ENCODE results near the gene DYNC2LI1. TPM values are rescaled to one million over a fixed set of nuclear protein-coding genes. Genes with fewer than 3 reads are reported as not detected.

The DYNC2LI1 gene
- total RNA-seq, 1 donor from 2014 or later: 22.7 TPM

DNA sequence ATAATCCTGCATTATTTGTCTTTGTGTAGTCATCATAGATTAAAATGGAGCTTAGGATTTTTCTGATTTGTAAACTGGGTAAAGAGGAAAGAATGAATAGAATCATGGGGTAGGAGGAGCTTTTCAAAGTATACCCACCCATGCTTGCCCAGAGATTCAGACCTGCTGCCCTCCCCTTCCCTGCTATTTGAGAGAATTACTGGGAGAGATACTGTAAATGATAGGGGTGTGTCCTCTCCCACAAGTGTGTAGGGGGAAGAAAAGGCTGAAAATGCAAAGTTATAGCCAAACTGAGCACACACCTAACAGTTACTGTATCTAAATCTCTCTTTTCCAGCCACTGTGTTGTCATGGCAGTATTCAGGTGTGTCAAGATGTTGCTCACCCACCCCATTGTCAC is 21.5 kb upstream of the DYNC2LI1 start:
- H3K4me3 ChIP-seq: no peak overlapping the region
- no peaks in the 10 kb centered on the region for H3K27me3 ChIP-seq (ENCODE audit: low read depth)
- TF ChIP-seq, protein P1, sequence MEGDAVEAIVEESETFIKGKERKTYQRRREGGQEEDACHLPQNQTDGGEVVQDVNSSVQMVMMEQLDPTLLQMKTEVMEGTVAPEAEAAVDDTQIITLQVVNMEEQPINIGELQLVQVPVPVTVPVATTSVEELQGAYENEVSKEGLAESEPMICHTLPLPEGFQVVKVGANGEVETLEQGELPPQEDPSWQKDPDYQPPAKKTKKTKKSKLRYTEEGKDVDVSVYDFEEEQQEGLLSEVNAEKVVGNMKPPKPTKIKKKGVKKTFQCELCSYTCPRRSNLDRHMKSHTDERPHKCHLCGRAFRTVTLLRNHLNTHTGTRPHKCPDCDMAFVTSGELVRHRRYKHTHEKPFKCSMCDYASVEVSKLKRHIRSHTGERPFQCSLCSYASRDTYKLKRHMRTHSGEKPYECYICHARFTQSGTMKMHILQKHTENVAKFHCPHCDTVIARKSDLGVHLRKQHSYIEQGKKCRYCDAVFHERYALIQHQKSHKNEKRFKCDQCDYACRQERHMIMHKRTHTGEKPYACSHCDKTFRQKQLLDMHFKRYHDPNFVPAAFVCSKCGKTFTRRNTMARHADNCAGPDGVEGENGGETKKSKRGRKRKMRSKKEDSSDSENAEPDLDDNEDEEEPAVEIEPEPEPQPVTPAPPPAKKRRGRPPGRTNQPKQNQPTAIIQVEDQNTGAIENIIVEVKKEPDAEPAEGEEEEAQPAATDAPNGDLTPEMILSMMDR (IDR thresholded peaks at IDR 0.05): no peak
- ATAC-seq (no peak), DNase-seq (no peak)
- intact Hi-C loops (cut with DNase I): no loop called here
- H3K36me3 ChIP-seq: no peaks in the 10 kb centered on the region
- H3K4me1 ChIP-seq: no peaks in the 10 kb centered on the region
- no peak overlapping the region for H3K27ac ChIP-seq
- H3K9me3 ChIP-seq: no peaks in the 10 kb centered on the region

DNA sequence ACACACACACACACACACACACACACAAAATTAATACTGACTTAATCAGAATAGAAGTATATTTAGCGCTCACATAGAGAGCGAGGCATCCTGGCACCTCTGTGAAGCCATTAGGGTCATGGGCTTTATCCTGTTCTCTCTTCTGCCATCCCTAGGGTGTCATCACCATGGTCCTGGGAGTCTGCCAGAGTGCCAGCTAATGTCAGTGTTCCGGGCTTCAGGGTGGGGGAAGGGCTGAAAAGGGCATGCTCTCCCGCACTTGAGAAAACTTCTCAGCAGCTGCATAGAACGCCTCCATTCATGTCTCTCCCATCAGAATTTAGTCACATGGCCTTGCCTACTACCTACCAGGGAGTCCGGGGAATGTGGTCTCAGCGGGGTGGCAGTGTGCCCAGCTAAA is 19.7 kb upstream of the DYNC2LI1 start:
- ATAC-seq (no peak), DNase-seq (no peak)
- intact Hi-C loops (cut with DNase I): no loop called here
- H3K4me1 ChIP-seq: no peaks in the 10 kb centered on the region
- no peaks in the 10 kb centered on the region for H3K36me3 ChIP-seq
- no peak overlapping the region for H3K27ac ChIP-seq
- TF ChIP-seq, protein P1 (IDR thresholded peaks at IDR 0.05): no peak
- H3K9me3 ChIP-seq: no peaks in the 10 kb centered on the region
- H3K4me3 ChIP-seq: no peak overlapping the region
- H3K27me3 ChIP-seq (ENCODE audit: low read depth): no peaks in the 10 kb centered on the region

DNA sequence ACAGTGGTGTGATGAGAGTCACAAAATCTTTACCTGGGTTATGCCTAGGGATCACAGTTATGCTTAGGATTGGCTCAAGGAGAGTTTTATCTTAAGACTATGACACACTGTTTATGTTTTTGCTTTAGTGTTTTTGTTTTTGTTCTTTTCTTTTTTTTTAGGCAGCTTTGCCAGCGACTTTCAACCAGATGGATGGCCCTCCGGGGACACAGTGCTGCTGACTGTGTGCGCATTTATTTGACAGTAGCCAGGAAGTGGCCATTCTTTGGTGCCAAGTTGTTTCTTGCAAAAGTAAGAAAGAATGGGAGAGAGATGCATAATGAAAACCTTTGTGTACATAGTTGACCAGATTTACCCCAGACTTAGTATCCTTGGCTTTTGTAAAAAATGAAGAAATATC is 15.1 kb upstream of the DYNC2LI1 start:
- no peaks in the 10 kb centered on the region for H3K27me3 ChIP-seq (ENCODE audit: low read depth)
- no peak overlapping the region for H3K27ac ChIP-seq
- intact Hi-C loops (cut with DNase I): no loop called here
- ATAC-seq (no peak), DNase-seq (no peak)
- H3K36me3 ChIP-seq: no peaks in the 10 kb centered on the region
- TF ChIP-seq, protein P1 (IDR thresholded peaks at IDR 0.05): no peak
- no peaks in the 10 kb centered on the region for H3K4me1 ChIP-seq
- H3K9me3 ChIP-seq: no peaks in the 10 kb centered on the region
- no peak overlapping the region for H3K4me3 ChIP-seq

DNA sequence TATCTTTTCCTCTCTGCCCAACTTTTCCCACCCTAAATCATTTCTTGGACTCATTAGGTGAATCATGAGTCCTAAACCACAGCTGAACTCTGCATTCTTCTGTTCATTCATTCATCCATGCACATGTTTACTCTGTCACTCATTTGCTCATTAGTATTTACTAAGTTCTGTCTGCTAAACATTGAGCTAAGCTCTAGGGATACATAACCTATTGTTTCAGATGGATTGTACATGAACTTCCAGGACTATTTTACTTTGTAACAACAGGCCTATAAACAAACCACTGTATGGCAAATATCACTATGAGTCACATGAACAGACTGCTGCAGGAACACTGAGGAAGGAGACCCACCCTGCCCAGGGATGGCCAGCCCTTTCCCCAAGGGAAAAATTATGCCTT is 14.6 kb upstream of the DYNC2LI1 start:
- Histone ChIP-seq H3K36me3 (no peaks in the 10 kb centered on the region), H3K4me3 (no peak overlapping the region), H3K27ac (no peak overlapping the region), H3K27me3 (ENCODE audit: low read depth) (no peaks in the 10 kb centered on the region), H3K9me3 (no peaks in the 10 kb centered on the region), H3K4me1 (no peaks in the 10 kb centered on the region)
- TF ChIP-seq, protein P1 (IDR thresholded peaks at IDR 0.05): no peak
- intact Hi-C loops (cut with DNase I): no loop called here
- ATAC-seq (no peak), DNase-seq (no peak)

DNA sequence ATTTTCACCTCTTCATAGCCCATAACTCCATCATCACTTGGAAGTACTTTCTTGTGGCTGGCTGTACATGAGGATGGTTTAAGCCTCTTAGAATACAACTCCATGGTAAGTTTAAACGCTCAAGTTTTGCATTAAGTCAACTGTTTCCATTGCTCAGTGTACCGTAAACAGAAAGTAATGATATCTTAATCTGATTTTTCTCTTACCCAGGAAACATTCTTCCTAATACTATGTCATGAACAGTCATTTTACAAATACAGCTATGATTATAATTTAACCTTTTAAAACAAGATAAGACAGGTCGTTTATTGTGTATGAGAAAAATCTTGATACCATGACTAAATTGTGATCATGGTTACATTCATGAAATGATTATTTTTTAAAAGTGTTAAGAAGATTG is 11.6 kb upstream of the DYNC2LI1 start:
- DNase-seq: no peak
- Histone ChIP-seq H3K36me3 (peaks cover 13% of the 10 kb centered on the region), H3K4me1 (no peaks in the 10 kb centered on the region), H3K9me3 (no peaks in the 10 kb centered on the region), H3K27ac (no peak overlapping the region), H3K27me3 (ENCODE audit: low read depth) (no peaks in the 10 kb centered on the region), H3K4me3 (no peak overlapping the region)
- intact Hi-C loops (cut with DNase I): no loop called here
- TF ChIP-seq, protein P1 (IDR thresholded peaks at IDR 0.05): no peak
- no peak for ATAC-seq

DNA sequence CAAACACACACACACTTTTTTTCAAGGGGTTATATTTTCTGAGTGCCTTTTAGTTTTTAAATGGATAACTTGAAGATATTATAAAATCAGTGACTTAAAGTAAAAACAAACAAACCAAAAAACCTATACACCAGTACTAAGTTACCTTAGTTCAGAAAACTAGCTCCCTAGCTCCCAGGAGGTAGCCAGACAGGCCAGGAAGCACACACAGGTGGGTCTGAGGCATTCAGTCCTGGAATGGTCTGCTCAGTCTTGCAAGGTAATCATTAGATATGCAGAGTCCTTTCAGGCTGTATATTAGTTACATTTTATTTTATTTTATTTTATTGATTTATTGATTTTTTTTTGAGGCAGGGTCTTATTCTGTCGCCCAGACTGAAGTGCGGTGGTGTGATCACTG is 10.7 kb upstream of the DYNC2LI1 start:
- Histone ChIP-seq H3K4me1 (no peaks in the 10 kb centered on the region), H3K36me3 (peaks cover 13% of the 10 kb centered on the region), H3K27ac (no peak overlapping the region), H3K27me3 (ENCODE audit: low read depth) (no peaks in the 10 kb centered on the region), H3K4me3 (no peak overlapping the region), H3K9me3 (no peaks in the 10 kb centered on the region)
- TF ChIP-seq, protein P1 (IDR thresholded peaks at IDR 0.05): no peak
- no peak for ATAC-seq
- intact Hi-C loops (cut with DNase I): no loop called here
- DNase-seq: no peak
